Esophagus muscularis mucosa (tissue), 3 donors: ENCODE measurements around the gene MIF.
"Not testable (repeated sequence)": the region's sequence is repeated elsewhere in the genome, so short reads cannot be mapped to it uniquely, and the experiment has no call there.

Source experiments
- CTCF ChIP-seq, 3 experiments: fragments of 200-600 bp in 2 of 3; fragments of 450-650 bp in 1 of 3; sonication (generic) in 2 of 3; IDR thresholded peaks; one replicate each; pipeline ENCODE4 v1.5.1; 2017 to 2019; ENCODE audit warnings: antibody characterized with exemption in 3 of 3, mild to moderate bottlenecking in 2 of 3, moderate library complexity in 1 of 3
- POLR2A ChIP-seq: fragments of 450-650 bp; IDR thresholded peaks from one replicate; pipeline ENCODE4 v1.6.1; 2017; ENCODE audit warnings: antibody characterized with exemption, moderate library complexity, mild to moderate bottlenecking, low read depth

GRCh38 chr22:23921586-23922201 lies 27.5 kb downstream of the MIF start:
- TF ChIP-seq CTCF (IDR thresholded peaks at IDR 0.05); POLR2A: not testable (repeated sequence)
